Activated T-cell treated with anti-CD3 and anti-CD28 coated beads, Interleukin-2, amount 50 U/mL, for 24 hours (primary cell): ENCODE measurements around the gene CYP2R1.
"Not testable (repeated sequence)": the region's sequence is repeated elsewhere in the genome, so short reads cannot be mapped to it uniquely, and the experiment has no call there.

Experiments used
- DNase-seq: peaks from one replicate; pipeline ENCODE4 v3.0.0-alpha.2; 2020
- H3K27ac Mint-ChIP-seq: 2 replicates; pipeline ENCODE4 v1.8.0; 2020; ENCODE audit warnings: mild to moderate bottlenecking, mixed read lengths
- H3K27me3 Mint-ChIP-seq: 2 replicates; pipeline ENCODE4 v1.8.0; 2020; ENCODE audit warnings: mixed read lengths
- H3K36me3 Mint-ChIP-seq: 2 replicates; pipeline ENCODE4 v1.8.0; 2020; ENCODE audit warnings: low read depth, mixed read lengths
- H3K4me1 Mint-ChIP-seq: 2 replicates; pipeline ENCODE4 v1.8.0; 2020; ENCODE audit warnings: low read depth, mixed read lengths
- H3K4me3 Mint-ChIP-seq: 2 replicates; pipeline ENCODE4 v1.8.0; 2020; ENCODE audit warnings: mild to moderate bottlenecking, moderate library complexity, mixed read lengths
- H3K9me3 Mint-ChIP-seq: 2 replicates; pipeline ENCODE4 v1.8.0; 2020; ENCODE audit warnings: mixed read lengths

Gene CYP2R1

DNA sequence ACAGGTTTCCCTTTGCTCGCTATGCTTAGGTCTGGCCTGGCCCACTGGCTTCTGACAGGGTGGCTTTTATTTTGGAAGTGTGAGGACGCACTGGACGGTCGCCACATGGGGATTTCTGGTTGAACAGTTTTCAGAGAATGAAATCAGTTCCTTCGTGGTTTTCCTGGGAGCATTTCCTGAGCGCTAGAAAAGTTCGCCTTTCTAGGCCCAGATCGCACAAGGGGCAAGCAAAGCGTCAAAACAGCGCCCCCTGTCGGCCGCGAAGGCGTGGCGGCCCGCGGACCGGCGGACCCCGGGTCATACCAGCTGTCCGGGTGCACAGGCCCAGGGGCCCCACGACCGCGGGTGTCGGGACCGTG lies 12.7 kb upstream of the CYP2R1 start:
- H3K36me3 Mint-ChIP-seq, result no peaks in the 10 kb centered on the region
- H3K4me1 Mint-ChIP-seq, result peaks cover 51% of the 10 kb centered on the region
- H3K27ac Mint-ChIP-seq, result peak overlapping the region; percentile 85
- peak overlapping the region; percentile 83 for H3K4me3 Mint-ChIP-seq
- H3K9me3 Mint-ChIP-seq, result no peaks in the 10 kb centered on the region
- DNase-seq, result peak; percentile 90
- H3K27me3 Mint-ChIP-seq, result no peaks in the 10 kb centered on the region

DNA sequence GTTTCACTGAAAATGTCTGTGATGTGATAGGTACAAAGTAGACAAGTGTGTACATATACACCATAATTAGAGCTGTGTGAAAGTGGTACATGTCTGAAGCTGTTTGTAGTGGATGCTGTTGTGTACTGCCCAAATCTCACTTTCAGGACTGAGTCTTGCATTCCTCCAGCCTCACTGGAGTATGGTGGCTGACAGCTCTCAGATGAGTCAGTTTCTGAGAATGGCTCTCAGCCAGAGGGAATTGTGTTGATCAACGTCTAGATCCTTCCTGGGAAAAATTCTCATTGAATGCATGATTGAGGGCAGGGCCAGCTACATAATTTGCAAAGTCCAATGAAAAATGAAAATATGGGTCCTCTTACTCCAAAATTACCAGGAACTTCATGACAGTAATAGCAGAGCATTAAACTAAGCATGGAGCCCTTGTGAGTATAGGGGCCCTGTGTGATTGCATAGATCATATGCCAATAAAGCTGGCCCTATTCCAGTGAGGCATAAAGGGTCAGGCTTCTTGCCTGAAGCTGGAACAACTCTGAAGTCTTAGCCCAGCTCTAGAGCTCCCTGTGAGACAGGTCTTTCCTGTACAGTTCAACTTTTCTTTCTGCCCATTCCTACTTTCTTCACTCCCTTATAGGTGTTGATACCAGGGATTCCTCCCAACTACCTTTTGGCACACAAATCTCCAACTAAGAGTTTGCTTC lies 10.8 kb upstream of the CYP2R1 start:
- H3K27me3 Mint-ChIP-seq, result no peaks in the 10 kb centered on the region
- H3K27ac Mint-ChIP-seq, result no peak overlapping the region
- no peak overlapping the region for H3K4me3 Mint-ChIP-seq
- no peak for DNase-seq
- peaks cover 38% of the 10 kb centered on the region for H3K4me1 Mint-ChIP-seq
- no peaks in the 10 kb centered on the region for H3K36me3 Mint-ChIP-seq
- H3K9me3 Mint-ChIP-seq, result no peaks in the 10 kb centered on the region

DNA sequence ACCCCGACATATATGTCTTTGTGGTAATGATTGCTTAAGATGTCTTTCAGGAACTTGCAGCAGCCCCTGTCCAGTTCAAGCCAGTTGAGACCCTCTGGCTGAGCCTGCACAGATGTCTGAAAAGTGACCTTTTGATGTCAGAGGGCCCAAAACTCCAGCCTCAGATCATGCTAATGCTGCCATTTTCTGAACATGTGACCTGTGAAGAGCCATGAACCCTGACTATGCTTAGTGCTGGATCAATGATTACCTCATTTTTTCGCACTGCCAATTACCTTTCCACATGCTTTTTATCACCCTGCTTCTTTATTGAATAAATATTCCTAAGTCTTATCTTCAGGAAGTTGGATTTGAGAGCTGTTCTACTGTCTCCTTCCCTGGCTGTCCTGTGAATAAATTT lies 6.9 kb upstream of the CYP2R1 start:
- no peaks in the 10 kb centered on the region for H3K27me3 Mint-ChIP-seq
- DNase-seq, result no peak
- H3K36me3 Mint-ChIP-seq, result no peaks in the 10 kb centered on the region
- no peak overlapping the region for H3K4me3 Mint-ChIP-seq
- peaks cover 21% of the 10 kb centered on the region for H3K4me1 Mint-ChIP-seq
- no peaks in the 10 kb centered on the region for H3K9me3 Mint-ChIP-seq
- no peak overlapping the region for H3K27ac Mint-ChIP-seq

DNA sequence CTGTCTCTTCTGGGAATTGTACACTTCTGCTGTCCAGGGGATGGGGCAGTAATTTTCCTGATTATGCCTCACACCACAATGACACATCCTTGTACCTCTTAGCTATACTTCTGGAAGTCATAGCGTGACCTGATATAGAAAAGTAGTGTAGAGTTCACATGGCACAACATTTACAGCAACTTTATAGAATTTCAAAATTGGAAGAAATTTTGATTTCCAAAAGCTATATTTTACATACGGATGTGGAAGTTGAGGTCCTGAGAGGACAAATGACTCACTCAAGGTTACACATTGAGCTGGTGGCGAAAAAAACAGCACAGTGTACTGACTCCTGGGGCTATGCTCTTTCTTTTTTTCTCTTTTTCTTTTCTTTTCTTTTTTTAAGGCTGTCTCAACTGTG lies 6.3 kb upstream of the CYP2R1 start:
- Mint-ChIP-seq H3K9me3 (no peaks in the 10 kb centered on the region), H3K4me1 (peaks cover 22% of the 10 kb centered on the region), H3K27ac (no peak overlapping the region), H3K36me3 (no peaks in the 10 kb centered on the region), H3K27me3 (no peaks in the 10 kb centered on the region), H3K4me3 (no peak overlapping the region)
- DNase-seq, result no peak

DNA sequence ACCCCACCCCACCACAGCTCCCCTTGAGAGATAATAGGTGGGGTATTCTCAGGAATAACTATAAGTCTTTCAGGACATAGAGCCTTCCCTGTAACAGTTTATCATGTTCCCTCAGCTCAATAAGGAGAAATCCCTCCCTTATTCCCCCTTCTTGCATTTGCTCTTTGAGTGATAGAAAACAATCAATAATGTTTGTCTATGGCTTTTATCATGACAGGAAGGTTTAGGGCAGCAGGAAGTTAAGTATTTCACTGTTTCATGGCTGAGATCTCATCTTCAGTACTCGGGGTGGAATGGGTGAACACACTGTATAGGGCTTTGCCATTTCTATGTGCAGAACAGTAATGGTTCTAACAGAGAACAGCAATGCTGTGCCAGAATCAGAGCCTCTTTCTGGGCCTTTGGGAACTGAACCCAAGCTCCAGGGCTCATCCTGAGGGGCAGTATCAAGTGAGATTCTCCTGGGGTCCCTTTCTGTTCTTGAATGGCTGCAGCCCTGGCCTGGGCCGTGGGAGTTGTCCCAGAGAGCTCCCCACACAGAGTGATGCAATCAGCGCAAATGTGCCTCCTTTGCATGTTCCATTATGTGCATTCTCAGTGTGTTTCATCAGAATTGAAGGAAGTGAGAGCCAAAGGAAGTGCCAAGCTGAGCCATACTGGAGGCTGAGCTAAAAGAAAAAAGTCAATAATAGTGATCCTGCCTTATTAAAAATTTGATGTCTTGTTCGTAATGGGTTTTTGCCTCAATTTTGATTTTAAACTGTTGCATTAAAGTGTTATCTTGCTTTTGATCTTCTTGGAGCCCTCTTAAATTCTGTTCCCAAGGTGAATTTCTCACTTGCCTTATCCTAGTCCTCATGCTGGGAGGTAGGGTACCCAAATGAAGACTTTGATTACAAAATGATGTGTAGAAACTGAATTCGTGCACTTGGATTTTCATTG lies 2.9 kb upstream of the CYP2R1 start:
- no peak overlapping the region for H3K4me3 Mint-ChIP-seq
- peaks cover 3% of the 10 kb centered on the region for H3K9me3 Mint-ChIP-seq
- peaks cover 9% of the 10 kb centered on the region for H3K36me3 Mint-ChIP-seq
- H3K4me1 Mint-ChIP-seq, result peaks cover 42% of the 10 kb centered on the region
- peak; percentile 37 for DNase-seq
- no peaks in the 10 kb centered on the region for H3K27me3 Mint-ChIP-seq
- H3K27ac Mint-ChIP-seq, result peak overlapping the region; percentile 31

DNA sequence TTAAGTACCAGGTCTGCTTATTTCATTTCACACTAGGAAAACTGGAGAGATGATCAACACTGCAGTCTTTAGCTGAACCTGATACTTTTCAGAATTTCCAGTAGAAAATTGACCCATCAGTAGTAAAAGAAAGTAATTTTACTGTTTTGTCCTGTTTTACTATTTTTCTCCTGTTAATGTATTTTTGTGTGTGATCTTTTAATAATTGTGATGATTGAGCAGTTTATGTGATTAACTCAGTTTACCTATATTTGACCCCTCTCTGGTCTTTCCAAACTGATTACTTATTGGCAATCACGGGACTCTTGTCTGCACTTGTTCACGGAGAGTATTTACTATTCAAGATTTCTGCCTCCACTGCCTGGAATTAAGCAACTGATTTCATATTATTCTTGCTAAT lies 546 bp upstream of the CYP2R1 start:
- no peak for DNase-seq
- Mint-ChIP-seq H3K4me3 (peak overlapping the region; percentile 83), H3K9me3 (peaks cover 3% of the 10 kb centered on the region), H3K4me1 (peaks cover 62% of the 10 kb centered on the region), H3K36me3 (peaks cover 9% of the 10 kb centered on the region), H3K27ac (peak overlapping the region; percentile 70), H3K27me3 (no peaks in the 10 kb centered on the region)

DNA sequence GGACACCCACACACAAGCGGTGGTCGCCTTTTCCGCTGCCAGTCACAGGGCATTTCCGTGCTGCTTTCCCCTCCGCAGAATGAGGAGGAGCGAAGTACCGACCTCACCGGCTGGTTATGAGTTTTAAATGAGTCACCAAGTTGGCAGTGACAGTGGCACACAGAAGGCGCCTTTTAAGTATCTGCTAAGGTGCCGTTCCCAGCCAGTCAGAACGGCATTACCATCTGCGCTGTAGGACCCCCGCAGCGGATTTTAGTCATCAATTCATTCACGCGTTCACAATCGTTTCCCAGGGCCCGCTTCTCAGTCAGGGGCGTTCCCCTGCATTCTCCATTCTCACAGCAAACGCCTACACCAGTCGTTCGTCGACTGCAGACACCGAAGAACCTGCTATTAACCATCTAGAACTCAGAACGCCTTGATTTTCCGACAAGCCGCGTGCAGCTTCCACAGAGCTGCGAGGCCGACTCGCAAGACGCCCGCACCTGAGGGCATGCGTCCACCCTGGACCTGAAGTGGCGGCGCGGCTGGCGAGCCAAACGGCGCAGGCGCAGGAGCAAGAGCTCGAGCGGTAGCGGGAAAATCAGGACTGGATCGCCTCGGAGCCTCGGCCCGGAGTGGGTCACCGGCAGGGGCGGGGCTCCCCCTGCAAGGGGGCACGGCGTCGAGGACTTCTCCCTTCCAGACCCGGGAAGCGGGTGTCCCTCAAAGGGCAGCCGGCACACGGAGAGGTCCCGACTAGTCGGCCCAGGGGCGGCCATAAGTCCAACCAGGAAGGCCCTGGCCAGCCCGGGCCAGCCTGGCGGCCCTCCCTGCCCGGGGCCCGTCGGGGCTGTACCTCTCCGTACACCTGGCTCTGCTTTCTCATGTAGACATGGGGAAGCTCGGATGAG lies 642 bp downstream of the CYP2R1 start:
- Mint-ChIP-seq H3K27ac (peak overlapping the region; percentile 98), H3K4me1 (peaks cover 72% of the 10 kb centered on the region), H3K9me3 (peaks cover 3% of the 10 kb centered on the region), H3K27me3 (no peaks in the 10 kb centered on the region), H3K4me3 (peak overlapping the region; percentile 83), H3K36me3 (peaks cover 9% of the 10 kb centered on the region)
- peak; percentile 88 for DNase-seq

DNA sequence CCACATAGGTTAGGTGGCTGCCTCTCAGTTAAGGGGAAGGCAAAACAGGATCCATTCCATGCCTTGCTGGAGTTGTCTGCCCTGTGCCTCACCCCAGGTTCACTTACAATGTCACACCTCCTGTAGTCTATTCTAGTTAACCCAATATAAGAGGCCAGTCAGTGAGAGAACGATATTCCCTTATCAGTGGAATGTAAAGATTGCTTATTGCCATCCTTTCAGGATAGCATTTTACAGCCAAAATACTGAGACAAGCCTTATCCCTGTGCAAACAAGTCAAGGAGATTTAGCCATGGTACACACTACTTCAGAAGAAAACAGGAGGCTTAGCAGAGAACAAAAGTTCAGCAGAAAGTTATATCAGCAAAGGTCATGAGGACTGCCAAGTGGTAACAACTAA lies 5.5 kb downstream of the CYP2R1 start:
- no peak for DNase-seq
- H3K4me1 Mint-ChIP-seq, result peaks cover 51% of the 10 kb centered on the region
- no peaks in the 10 kb centered on the region for H3K27me3 Mint-ChIP-seq
- H3K9me3 Mint-ChIP-seq, result peaks cover 3% of the 10 kb centered on the region
- no peak overlapping the region for H3K4me3 Mint-ChIP-seq
- H3K36me3 Mint-ChIP-seq, result peaks cover 24% of the 10 kb centered on the region
- no peak overlapping the region for H3K27ac Mint-ChIP-seq

DNA sequence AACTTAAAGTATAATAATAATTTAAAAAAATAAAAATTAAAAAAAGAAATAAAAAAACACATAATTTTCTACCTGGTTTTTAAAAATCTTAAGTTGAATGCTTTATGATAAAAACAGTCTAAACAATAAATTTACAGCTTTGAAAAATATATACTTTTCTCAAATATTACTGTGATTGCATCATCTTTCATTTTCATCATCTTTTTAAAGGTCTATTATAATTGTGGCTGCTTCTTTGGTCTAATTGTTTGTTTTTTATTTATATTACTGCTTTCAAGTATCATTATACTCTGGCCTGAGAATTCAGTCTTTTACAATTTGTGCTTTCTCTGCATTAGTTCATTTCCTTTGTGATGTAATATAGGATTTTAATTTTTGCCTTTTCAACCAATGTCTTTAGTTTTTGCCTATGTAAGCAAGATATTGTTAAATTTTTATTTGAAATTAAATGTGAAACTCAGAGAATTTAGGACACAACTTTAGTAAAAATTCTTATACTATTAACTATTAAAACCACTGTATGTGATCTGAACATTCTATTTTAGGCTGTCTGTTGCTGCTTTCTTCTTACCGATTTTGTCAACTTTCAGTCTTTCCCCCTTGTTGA lies 7.3 kb downstream of the CYP2R1 start:
- no peaks in the 10 kb centered on the region for H3K27me3 Mint-ChIP-seq
- H3K9me3 Mint-ChIP-seq, result peaks cover 2% of the 10 kb centered on the region
- no peak overlapping the region for H3K27ac Mint-ChIP-seq
- H3K4me3 Mint-ChIP-seq, result no peak overlapping the region
- H3K36me3 Mint-ChIP-seq, result peaks cover 32% of the 10 kb centered on the region
- no peak for DNase-seq
- H3K4me1 Mint-ChIP-seq, result peaks cover 37% of the 10 kb centered on the region

DNA sequence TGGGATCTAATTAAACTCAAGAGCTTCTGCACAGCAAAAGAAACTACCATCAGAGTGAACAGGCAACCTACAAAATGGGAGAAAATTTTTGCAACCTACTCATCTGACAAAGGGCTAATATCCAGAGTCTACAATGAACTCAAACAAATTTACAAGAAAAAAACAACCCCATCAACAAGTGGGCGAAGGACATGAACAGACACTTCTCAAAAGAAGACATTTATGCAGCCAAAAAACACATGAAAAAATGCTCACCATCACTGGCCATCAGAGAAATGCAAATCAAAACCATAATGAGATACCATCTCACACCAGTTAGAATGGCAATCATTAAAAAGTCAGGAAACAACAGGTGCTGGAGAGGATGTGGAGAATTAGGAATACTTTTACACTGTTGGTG lies 8.3 kb downstream of the CYP2R1 start:
- Mint-ChIP-seq H3K36me3 (peaks cover 41% of the 10 kb centered on the region), H3K4me1 (peaks cover 28% of the 10 kb centered on the region)
- not testable (repeated sequence) for DNase-seq, H3K27me3 Mint-ChIP-seq, H3K27ac Mint-ChIP-seq, H3K4me3 Mint-ChIP-seq, H3K9me3 Mint-ChIP-seq

DNA sequence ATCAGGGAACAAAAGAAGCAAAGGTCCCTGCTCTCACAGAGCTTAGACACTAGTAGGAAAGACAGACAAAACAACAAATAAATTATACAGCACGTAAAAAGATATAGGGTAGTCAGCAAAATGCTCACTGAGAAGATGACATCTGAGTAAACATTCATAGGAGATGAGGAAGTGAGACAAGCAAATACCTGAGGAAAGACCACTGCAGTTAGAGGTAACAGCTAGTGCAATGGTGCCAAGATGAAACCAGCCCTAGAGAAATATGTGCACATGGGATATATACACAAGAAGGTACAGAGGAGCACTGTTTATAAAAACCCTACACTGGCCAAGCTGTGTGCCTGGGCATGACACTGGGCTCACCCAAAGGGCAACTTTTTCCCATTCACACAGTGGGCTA lies 9.8 kb downstream of the CYP2R1 start:
- H3K27me3 Mint-ChIP-seq, result no peaks in the 10 kb centered on the region
- DNase-seq, result no peak
- H3K9me3 Mint-ChIP-seq, result peaks cover 2% of the 10 kb centered on the region
- H3K36me3 Mint-ChIP-seq, result peaks cover 54% of the 10 kb centered on the region
- H3K27ac Mint-ChIP-seq, result no peak overlapping the region
- peaks cover 18% of the 10 kb centered on the region for H3K4me1 Mint-ChIP-seq
- H3K4me3 Mint-ChIP-seq, result no peak overlapping the region

DNA sequence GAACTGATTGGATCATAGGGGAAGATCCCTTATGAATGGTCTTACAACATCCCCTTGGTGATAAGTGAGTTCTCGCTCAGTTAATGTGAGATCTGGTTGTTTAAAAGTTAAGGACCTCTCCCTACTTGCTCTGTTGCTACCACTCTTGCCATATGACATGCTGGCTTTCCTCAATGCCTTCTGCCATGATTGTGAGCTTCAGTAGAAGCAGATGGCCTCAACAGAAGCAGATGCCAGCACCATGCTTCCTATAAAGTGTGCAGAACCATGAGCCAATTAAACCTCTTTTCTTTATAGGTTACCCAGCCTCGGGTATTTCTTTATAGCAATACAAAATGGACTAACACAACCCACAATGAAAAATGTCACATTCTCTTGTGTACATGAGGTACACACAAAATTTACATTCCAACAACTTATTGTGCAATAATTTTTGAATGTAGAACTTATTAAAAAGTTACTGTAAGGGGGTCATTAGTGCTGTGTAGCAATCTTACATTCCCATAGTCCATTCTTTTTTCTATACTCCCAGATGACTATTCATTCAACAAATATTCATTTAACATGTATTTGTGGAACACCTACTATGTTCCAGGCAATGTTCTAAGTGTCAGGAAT lies 10.3 kb downstream of the CYP2R1 start:
- Mint-ChIP-seq H3K27me3 (no peaks in the 10 kb centered on the region), H3K9me3 (peaks cover 2% of the 10 kb centered on the region), H3K36me3 (peaks cover 59% of the 10 kb centered on the region), H3K4me1 (peaks cover 13% of the 10 kb centered on the region), H3K4me3 (no peak overlapping the region), H3K27ac (no peak overlapping the region)
- DNase-seq, result no peak

DNA sequence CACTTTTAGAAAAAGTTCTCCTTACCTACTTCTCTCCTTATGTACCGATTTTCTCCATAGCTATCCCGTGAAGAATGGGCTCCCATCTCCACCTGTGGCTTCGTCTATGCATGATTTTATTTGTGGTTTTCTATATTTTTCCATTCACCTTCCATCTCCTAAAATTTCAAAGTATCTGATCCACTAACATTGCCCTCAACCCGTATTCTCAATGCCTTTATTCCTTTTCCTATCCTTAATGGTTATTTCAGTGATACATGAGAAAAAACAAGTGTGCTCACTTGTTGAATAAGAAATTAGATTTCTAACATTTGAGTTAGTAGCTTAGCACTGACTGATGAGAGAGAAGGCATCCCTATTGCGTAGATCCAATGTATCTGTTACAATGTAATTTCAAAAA lies 16.9 kb downstream of the CYP2R1 start:
- no peaks in the 10 kb centered on the region for H3K9me3 Mint-ChIP-seq
- H3K27ac Mint-ChIP-seq, result no peak overlapping the region
- H3K4me1 Mint-ChIP-seq, result peaks cover 20% of the 10 kb centered on the region
- H3K4me3 Mint-ChIP-seq, result no peak overlapping the region
- H3K27me3 Mint-ChIP-seq, result no peaks in the 10 kb centered on the region
- DNase-seq, result no peak
- H3K36me3 Mint-ChIP-seq, result peaks cover 86% of the 10 kb centered on the region

DNA sequence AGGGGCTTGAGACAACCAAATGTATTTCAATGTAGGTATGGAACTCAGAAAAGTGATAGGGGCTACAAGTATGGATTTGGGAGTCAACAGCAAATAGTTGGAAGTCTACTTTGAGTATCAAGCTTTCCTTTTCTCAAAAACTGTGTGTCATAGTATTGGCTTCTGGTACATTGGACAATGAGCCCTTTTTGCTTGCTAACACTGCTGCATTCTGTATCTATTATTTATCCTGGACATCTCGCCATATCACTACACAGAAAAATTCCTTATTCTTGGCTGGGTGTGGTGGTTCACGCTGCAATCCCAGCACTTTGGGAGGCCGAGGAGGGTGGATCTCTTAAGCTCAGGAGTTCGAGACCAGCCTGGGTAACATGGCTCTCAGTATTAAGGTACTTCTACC lies 18.4 kb downstream of the CYP2R1 start:
- Mint-ChIP-seq H3K4me1 (peaks cover 22% of the 10 kb centered on the region), H3K9me3 (no peaks in the 10 kb centered on the region), H3K27me3 (no peaks in the 10 kb centered on the region), H3K27ac (peak overlapping the region; percentile 53), H3K4me3 (no peak overlapping the region), H3K36me3 (peaks cover 87% of the 10 kb centered on the region)
- DNase-seq, result no peak
